Fibroblast of skin of right biceps (primary cell): ENCODE results near the gene HLA-DOA.

ENCODE experiments used
- DNase-seq: peaks from one replicate; pipeline ENCODE4 v3.0.0-alpha.2; 2013

Gene HLA-DOA

DNA sequence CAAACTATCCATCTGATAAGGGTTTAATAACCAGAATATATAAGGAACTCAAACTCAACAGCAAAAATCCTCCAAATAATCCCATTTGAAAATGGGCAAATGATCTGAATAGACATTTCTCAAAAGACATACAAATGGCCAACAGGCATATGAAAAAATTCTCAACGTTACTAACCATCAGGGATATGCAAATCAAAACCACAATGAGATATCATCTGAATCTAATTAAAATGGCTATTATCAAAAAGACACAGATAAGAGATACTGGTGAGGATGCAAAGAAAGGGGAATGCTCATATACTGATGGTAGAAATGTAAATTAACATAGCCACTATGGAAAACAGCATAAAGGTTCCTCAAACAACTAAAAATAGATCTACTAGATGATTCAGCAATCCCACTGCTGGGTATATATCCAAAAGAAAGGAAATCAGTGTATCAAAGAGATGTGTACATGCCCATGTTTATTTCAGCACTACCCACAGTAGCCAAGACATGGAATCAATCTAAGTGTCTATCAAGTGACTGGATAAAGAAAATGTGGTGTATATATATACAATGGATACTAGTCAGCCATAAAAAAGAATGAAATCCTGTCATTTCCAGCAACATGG, 47.1 kb downstream of the HLA-DOA start:
- no peak for DNase-seq

DNA sequence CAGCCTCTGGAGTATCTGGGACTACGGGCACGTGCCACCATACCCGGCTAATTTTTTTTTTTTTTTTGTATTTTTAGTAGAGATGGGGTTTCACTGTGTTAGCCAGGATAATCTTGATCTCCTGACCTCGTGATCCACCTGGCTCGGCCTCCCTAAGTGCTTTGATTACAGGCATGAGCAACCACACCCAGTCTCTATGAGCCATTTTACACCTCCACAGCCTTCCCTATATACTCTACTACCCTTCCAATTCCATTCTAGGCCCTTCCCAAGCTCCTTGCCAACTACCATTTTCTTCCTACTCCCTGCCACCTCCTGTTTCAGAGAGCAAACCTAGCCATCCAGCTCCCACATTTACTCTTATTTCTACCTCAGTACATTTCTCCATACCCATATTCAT, 48.8 kb downstream of the HLA-DOA start:
- DNase-seq: no peak

DNA sequence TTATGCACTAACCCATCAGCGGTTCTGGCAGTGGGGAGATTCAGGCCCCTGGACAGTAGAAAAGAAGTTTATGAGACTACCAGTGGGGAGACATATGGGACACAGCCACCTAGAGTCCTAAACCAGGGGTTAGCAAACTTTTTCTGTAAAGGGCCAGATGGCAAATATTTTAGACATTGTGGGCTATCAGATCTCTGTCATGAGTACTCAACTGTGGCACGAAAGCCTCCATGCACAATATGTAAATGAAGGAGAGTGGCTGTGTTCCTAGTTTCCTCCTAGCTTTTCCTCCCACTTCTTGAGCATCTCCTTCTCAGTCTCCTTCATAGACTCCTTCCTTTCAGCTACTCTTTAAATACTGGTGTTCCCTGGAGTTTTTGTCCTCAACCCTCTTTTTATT, 53.2 kb downstream of the HLA-DOA start:
- no peak for DNase-seq

DNA sequence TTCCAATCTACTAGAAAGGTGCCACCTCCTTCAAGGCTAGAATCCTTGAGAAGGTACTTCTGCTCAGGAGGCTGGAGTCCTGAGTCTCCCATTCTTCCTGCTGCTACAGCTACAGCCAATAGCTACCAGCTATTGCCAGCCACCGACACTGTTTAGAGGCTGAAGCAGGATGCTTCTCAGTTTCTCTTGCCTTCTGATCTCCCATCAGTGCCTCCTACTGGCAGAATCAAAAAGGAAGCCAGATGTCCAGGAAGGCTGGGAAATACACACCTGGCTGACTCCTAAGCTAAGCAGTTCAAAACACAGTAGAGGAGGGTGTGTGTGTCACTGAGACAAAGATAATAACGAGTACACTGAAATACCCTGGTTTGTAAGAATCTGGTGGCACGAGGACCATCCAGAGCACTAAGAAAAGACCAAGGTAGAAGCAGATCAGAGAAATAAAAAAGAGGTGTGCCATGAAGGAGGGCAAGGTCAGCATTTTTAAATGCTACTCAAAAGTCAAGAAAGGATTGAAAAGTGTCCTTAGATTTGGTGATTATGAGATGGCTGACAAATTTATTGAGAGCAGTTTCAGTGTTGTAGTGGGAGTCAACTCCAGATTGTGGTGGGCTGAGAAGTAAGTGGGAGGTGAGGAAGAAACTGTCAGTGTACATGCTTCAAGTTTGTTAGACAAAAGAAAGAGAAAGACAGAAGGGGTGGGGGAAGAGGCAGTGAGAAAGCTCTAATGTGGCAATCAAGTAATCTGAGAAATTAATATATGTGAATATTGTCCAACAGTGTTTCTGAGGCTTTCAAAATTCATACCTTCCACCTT, 54.2 kb downstream of the HLA-DOA start:
- peak; percentile 15 for DNase-seq

DNA sequence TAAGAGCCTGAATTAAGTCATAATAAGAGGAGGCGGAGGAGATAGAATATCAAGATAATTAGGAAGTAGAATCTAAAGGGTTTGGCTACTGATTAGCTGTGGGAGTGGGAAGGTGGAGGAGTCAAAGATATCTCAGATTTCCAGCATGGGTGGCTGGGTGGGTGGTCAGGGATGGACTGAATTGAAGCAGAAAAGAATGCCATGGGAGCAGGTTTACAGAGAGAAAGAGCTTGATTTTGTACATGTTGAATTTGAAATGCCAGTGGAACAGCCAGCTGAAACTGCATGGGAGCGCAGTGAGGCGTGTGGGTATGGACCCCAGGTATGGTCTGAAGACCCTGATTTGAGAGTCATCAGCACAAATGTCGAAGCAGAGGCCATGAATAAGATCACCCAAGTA, 55.1 kb downstream of the HLA-DOA start:
- DNase-seq: no peak
